B cell (primary cell): ENCODE measurements around the gene H3-3A. TPM values are rescaled to one million over a fixed set of nuclear protein-coding genes. Genes with fewer than 3 reads are reported as not detected.

ENCODE experiments used
- ATAC-seq: fragments of 200-7000 bp; cut with Tn5 transposase; one replicate; pipeline ENCODE4 v1.10.0; 2021; ENCODE audit warnings: low read depth, mild to moderate bottlenecking, moderate number of reproducible peaks, moderate library complexity
- CTCF ChIA-PET: fragments of 350-600 bp; sonication (Branson Sonifier 250); formaldehyde crosslinking; loops from one replicate; lab custom pipeline; 2021; ENCODE audit warnings: antibody characterized with exemption, inconsistent platforms; lab: Charles Lee
- POLR2A ChIA-PET: fragments of 350-600 bp; sonication (Branson Sonifier 250); formaldehyde crosslinking; loops from one replicate; lab custom pipeline; 2021; ENCODE audit warnings: antibody characterized with exemption; lab: Charles Lee
- DNase-seq: peaks from one replicate; pipeline ENCODE4 v3.0.0; 2013
- H2AFZ ChIP-seq: 2 replicates; pipeline ENCODE4 v1.6.1; 2012; ENCODE audit warnings: mild to moderate bottlenecking, low read depth, low read length; ENCODE audit not compliant: insufficient read depth, poor library complexity, severe bottlenecking
- H3K27ac ChIP-seq, 2 donors: 1 replicate in 1 of 2; 2 replicates in 1 of 2; pipeline ENCODE4 v1.5.1; 2012 to 2013; ENCODE audit warnings: low read length in 2 of 2, mild to moderate bottlenecking in 2 of 2, moderate library complexity in 1 of 2
- H3K27me3 ChIP-seq, 4 experiments: fragments of 200-600 bp in 1 of 4; sonication (generic) in 1 of 4; replicated peaks in 1 of 4; 1 replicate in 2 of 4; 2 replicates in 2 of 4; pipeline versions ENCODE4 v1.6.1 to v1.7.0; 2013 to 2016; ENCODE audit warnings: low read length in 3 of 4, mild to moderate bottlenecking in 2 of 4, mixed read lengths in 1 of 4, moderate library complexity in 1 of 4; ENCODE audit not compliant: insufficient read depth in 4 of 4, control insufficient read depth in 3 of 4; ENCODE audit errors: control extremely low read depth in 1 of 4
- H3K36me3 ChIP-seq, 2 experiments: replicated peaks in 1 of 2; 1 replicate in 1 of 2; 2 replicates in 1 of 2; pipeline versions ENCODE4 v1.6.1 to v1.7.1; 2013; ENCODE audit warnings: low read length in 1 of 2; ENCODE audit not compliant: insufficient read depth in 2 of 2, control insufficient read depth in 1 of 2; ENCODE audit errors: control extremely low read depth in 1 of 2, extremely low read depth in 1 of 2
- H3K4me1 ChIP-seq, 2 donors: fragments of 200-600 bp in 1 of 2; sonication (generic) in 1 of 2; 1 replicate in 1 of 2; 2 replicates in 1 of 2; pipeline versions ENCODE4 v1.5.1 to v1.6.1; 2013 to 2017; ENCODE audit warnings: low read length in 2 of 2; ENCODE audit not compliant: control insufficient read depth in 2 of 2, insufficient read depth in 2 of 2
- H3K4me2 ChIP-seq: replicated peaks from 2 replicates; pipeline ENCODE3; 2012; ENCODE audit warnings: mild to moderate bottlenecking, low read depth, low read length; ENCODE audit not compliant: poor library complexity, severe bottlenecking
- H3K4me3 ChIP-seq, 5 experiments: fragments of 200-600 bp in 1 of 5; sonication (generic) in 1 of 5; 1 replicate in 3 of 5; 2 replicates in 2 of 5; pipeline versions ENCODE4 v1.5.1 to v1.7.0; 2011 to 2016; ENCODE audit warnings: low read length in 4 of 5, mild to moderate bottlenecking in 4 of 5, low read depth in 2 of 5, control low read depth in 1 of 5, moderate library complexity in 1 of 5; ENCODE audit not compliant: insufficient read depth in 1 of 5; ENCODE audit errors: control extremely low read depth in 1 of 5, extremely low read depth in 1 of 5
- H3K79me2 ChIP-seq: fragments of 200-600 bp; sonication (generic); one replicate; pipeline ENCODE4 v1.6.0; 2016; ENCODE audit warnings: low read length; ENCODE audit not compliant: control insufficient read depth, insufficient read depth
- H3K9ac ChIP-seq: fragments of 200-600 bp; sonication (generic); 2 replicates; pipeline ENCODE4 v1.6.1; 2017; ENCODE audit warnings: mild to moderate bottlenecking, low read length, moderate library complexity
- H3K9me3 ChIP-seq, 3 donors: one replicate each; pipeline versions ENCODE4 v1.6.1 to v1.7.1; 2013; ENCODE audit warnings: low read length in 2 of 3; ENCODE audit not compliant: control insufficient read depth in 2 of 3, insufficient read depth in 1 of 3; ENCODE audit errors: control extremely low read depth in 1 of 3
- H4K20me1 ChIP-seq: 2 replicates; pipeline ENCODE4 v1.6.0; 2012; ENCODE audit warnings: mild to moderate bottlenecking, low read length; ENCODE audit not compliant: insufficient read depth, control insufficient read depth, poor library complexity, severe bottlenecking
- H3K27ac Mint-ChIP-seq: one replicate; pipeline ENCODE4 v1.8.0; 2021; ENCODE audit warnings: mixed read lengths
- H3K27me3 Mint-ChIP-seq: one replicate; pipeline ENCODE4 v1.8.0; 2021; ENCODE audit warnings: mixed read lengths
- H3K4me1 Mint-ChIP-seq: one replicate; pipeline ENCODE4 v1.8.0; 2021; ENCODE audit warnings: mixed read lengths
- H3K4me3 Mint-ChIP-seq: one replicate; pipeline ENCODE4 v1.8.0; 2021; ENCODE audit warnings: mixed read lengths
- H3K9me3 Mint-ChIP-seq: one replicate; pipeline ENCODE4 v1.8.0; 2022; ENCODE audit warnings: mixed read lengths; ENCODE audit not compliant: insufficient read depth
- CTCF ChIP-seq: fragments of 200-600 bp; IDR thresholded peaks from one replicate; pipeline ENCODE4 v1.8.0; 2022; ENCODE audit warnings: antibody characterized with exemption, mild to moderate bottlenecking
- EZH2 ChIP-seq: IDR thresholded peaks from 2 replicates; pipeline ENCODE4 v1.6.1; 2012; ENCODE audit warnings: borderline replicate concordance, low read depth, mild to moderate bottlenecking, moderate library complexity, low read length; ENCODE audit not compliant: insufficient read depth, poor library complexity, severe bottlenecking
- WGBS: methylation state at CpG from one replicate; pipeline ENCODE4 v1.1.5; 2013; ENCODE audit warnings: missing lambda C conversion rate; ENCODE audit not compliant: insufficient coverage; 5-methylcytosine and 5-hydroxymethylcytosine counted together
- intact Hi-C: fragments of 100-400 bp; cut with micrococcal nuclease; formaldehyde crosslinking; loops from one replicate; pipeline ENCODE4 v1.10.0; 2022
- polyA plus RNA-seq: library from polyadenylated mRNA; depleted of rRNA; stranded (reverse); fragments of >200 nt; gene quantifications from 2 replicates; pipeline ENCODE4 v1.2.3, GENCODE V29; 2012
- total RNA-seq, 2 donors: library from RNA; stranded (reverse); fragments of 120-200 nt in 1 of 2; gene quantifications; 1 replicate in 1 of 2; 2 replicates in 1 of 2; pipeline versions ENCODE4 v1.2.3 to v1.2.4, GENCODE V29; 2013 to 2022

The H3-3A gene
- total and polyA plus RNA-seq, 2 donors (not counting 1 experiment from before 2014, with no cell fraction given), result 349 to 561 TPM

GRCh38 chr1:226111098-226111882 lies 48.8 kb downstream of the H3-3A start:
- intact Hi-C loops, result loop anchor here (2.0 to 5.0 kb wide), 2 partner anchors 16 to 196 kb away; partner anchors contain the start of gene LIN9
- Histone ChIP-seq H4K20me1 (no peaks in the 10 kb centered on the region), H3K9ac (peak overlapping the region; percentile 95), H3K27ac (peak overlapping the region; percentile 96 to 99), H2AFZ (peak overlapping the region; percentile 69), H3K27me3 (no peaks in the 10 kb centered on the region), H3K79me2 (no peaks in the 10 kb centered on the region), H3K4me2 (peak overlapping the region; percentile 77), H3K9me3 (no peaks in the 10 kb centered on the region), H3K4me1 (peaks cover 36 to 44% of the 10 kb centered on the region in 2 donors), H3K36me3 (no peaks in the 10 kb centered on the region), H3K4me3 (peak overlapping the region; percentile 41 to 85 (median 69))
- Mint-ChIP-seq H3K9me3 (no peaks in the 10 kb centered on the region), H3K4me3 (peak overlapping the region; percentile 96), H3K27me3 (no peaks in the 10 kb centered on the region), H3K4me1 (peaks cover 45% of the 10 kb centered on the region), H3K27ac (peak overlapping the region; percentile 96)
- ChIA-PET POLR2A (interaction anchor here (0.6 to 5.6 kb wide), 20 partner anchors 9 to 670 kb away, joined by 3 to 47 read pairs (median 5); partner anchors contain the start of genes H3-3A, SDE2 and TMEM63A), CTCF (interaction anchor here (0.7 to 7.2 kb wide), 17 partner anchors 8 to 296 kb away, joined by 3 to 107 read pairs (median 5); partner anchors contain the start of genes H3-3A and SDE2)
- DNase-seq, result peak; percentile 64
- no peak for TF ChIP-seq CTCF
- no peak for TF ChIP-seq EZH2
- ATAC-seq, result no peak
- 27% methylated on average over 7 of the region's 11 CpGs for WGBS
